Measurements from ENCODE around the gene SIGMAR1. TPM values are rescaled to one million over a fixed set of nuclear protein-coding genes. Genes with fewer than 3 reads are reported as not detected.

Gene SIGMAR1
- total RNA-seq, 2 donors from 2014 or later, result 26.7 to 57.1 TPM

DNA sequence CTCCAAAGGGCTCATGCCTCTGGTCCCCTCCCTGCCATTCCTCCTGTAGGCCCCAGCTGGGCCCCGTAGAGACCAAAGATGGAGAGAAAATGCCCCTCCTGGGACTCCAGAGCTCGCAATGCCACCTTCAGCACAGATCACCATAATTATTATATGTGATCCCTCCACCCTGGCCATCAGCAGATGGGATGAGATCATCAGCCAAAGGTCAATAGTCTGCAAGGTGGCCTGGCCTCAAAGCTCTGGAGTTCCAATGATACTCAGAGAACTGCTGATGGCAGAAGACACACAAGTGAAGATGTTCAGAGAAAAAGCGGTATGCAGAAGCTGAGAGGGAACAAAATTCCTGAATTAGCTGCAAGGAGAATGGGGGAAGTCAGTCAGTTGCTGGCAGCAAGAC lies 30.7 kb downstream of the SIGMAR1 start:
- Histone ChIP-seq H3K27ac (no peak overlapping the region), H3K4me3 (no peak overlapping the region), H3K9me3 (no peaks in the 10 kb centered on the region), H3K27me3 (no peaks in the 10 kb centered on the region), H3K4me1 (peaks cover 13% of the 10 kb centered on the region), H3K36me3 (replicated peaks in 1 of 2; ENCODE audit: insufficient read depth in 1 of 2, low read depth in 2 of 2) (no peaks in the 10 kb centered on the region)
- DNase-seq (no peak), ATAC-seq (no peak)
- 73 to 76% methylated on average over 3 of the region's 3 CpGs for WGBS, 2 donors
- intact Hi-C loops (cut with DNase I), result no loop called here
- TF ChIP-seq, protein P1, sequence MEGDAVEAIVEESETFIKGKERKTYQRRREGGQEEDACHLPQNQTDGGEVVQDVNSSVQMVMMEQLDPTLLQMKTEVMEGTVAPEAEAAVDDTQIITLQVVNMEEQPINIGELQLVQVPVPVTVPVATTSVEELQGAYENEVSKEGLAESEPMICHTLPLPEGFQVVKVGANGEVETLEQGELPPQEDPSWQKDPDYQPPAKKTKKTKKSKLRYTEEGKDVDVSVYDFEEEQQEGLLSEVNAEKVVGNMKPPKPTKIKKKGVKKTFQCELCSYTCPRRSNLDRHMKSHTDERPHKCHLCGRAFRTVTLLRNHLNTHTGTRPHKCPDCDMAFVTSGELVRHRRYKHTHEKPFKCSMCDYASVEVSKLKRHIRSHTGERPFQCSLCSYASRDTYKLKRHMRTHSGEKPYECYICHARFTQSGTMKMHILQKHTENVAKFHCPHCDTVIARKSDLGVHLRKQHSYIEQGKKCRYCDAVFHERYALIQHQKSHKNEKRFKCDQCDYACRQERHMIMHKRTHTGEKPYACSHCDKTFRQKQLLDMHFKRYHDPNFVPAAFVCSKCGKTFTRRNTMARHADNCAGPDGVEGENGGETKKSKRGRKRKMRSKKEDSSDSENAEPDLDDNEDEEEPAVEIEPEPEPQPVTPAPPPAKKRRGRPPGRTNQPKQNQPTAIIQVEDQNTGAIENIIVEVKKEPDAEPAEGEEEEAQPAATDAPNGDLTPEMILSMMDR (IDR thresholded peaks at IDR 0.05), result no peak
- TF ChIP-seq POLR2A (IDR thresholded peaks at IDR 0.05), result no peak

DNA sequence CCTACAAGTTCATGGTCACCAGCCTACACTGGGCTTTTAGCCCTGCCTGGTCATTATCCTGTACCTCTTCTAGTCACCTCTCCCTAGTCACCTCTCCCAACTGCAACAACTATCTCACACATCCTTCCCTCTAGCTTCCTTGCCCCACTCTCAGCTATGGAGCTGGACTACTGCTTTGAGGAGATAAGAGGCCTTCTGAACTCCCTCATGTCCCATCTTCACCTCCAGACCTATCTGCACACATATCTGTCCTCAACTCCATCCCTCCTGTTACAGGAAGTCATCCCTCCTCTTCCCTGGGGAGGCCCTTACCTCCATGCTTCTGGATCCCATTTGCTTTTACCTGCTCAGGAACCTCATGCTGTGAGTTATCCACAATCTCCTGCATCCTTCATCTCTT lies 31.4 kb downstream of the SIGMAR1 start:
- no peaks in the 10 kb centered on the region for H3K9me3 ChIP-seq
- H3K36me3 ChIP-seq (replicated peaks in 1 of 2; ENCODE audit: insufficient read depth in 1 of 2, low read depth in 2 of 2), result no peaks in the 10 kb centered on the region
- H3K4me1 ChIP-seq, result peaks cover 9% of the 10 kb centered on the region
- H3K4me3 ChIP-seq, result no peak overlapping the region
- no peak overlapping the region for H3K27ac ChIP-seq
- ATAC-seq, result no peak
- H3K27me3 ChIP-seq, result no peaks in the 10 kb centered on the region
- TF ChIP-seq, protein P1 (IDR thresholded peaks at IDR 0.05), result no peak
- no peak for TF ChIP-seq POLR2A (IDR thresholded peaks at IDR 0.05)
- DNase-seq, result no peak
- intact Hi-C loops (cut with DNase I), result no loop called here

DNA sequence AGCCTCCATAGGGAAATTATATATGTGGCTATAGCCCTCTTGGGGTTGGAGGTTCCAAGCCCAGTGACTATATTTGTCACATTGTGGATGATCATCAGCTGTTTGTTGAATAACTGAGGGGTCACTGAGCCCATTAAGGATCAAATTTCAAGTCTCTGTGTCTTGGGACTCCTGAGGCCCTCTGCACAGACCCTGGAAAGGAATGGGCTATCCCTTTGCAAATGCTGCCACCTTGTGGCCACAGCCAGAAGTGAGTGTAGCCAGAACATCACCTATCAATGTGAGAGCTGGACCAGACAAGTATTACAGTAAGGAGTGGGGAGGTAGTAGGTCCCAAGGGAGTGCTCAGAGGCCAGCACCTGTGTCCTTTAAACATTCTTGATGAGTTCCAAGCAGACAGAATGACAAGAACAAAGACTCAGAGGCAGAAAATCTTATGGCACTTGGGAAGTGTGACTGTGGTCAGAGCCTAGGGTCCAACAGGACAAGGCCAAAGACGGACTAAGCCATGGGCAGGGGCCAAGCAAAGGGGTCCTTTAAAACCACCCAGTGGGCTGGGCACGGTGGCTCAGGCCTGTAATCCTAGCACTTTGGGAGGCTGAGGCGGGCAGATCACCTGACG lies 33.9 kb downstream of the SIGMAR1 start:
- WGBS, 2 donors, result 54 to 55% methylated on average over 4 of the region's 4 CpGs
- Histone ChIP-seq H3K27me3 (no peaks in the 10 kb centered on the region), H3K27ac (no peak overlapping the region), H3K4me1 (no peaks in the 10 kb centered on the region), H3K4me3 (no peak overlapping the region), H3K36me3 (replicated peaks in 1 of 2; ENCODE audit: insufficient read depth in 1 of 2, low read depth in 2 of 2) (no peaks in the 10 kb centered on the region), H3K9me3 (no peaks in the 10 kb centered on the region)
- DNase-seq (peak; percentile 80 to 90 (median 83)), ATAC-seq (peak; percentile 90)
- TF ChIP-seq, protein P1 (IDR thresholded peaks at IDR 0.05), result peak; percentile 54 to 88 (median 83)
- TF ChIP-seq POLR2A (IDR thresholded peaks at IDR 0.05), result no peak
- intact Hi-C loops (cut with DNase I), result no loop called here

DNA sequence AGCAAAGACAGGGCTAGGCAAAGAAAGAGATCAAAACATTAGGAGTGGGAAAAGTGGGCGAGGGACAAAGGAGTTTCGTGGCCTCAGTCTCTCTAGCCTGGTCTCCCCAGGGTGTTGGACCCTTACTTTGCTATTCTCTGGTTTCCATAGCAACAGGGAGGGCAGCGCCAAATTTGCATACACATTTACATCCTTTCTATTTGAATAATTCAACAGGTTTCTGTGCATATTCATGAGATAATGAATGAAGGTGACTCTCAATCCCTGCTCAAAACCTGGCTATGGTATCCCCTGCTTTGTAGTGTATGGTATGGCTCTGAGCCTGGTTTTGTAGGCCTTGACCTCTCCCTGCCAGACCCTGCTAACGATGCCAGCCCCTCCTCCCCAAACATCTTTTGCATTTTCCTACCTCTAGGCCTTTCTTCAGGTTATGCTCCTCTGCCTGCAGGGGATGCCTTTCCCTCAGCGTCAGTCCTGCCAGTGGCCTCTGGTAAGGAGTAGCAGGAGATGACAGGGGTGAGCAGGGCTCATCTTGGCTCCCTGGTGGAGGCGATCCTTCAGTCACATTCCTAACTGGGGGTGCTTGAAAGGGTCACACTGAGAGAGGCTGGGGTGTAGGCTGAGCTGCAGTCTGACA lies 35.5 kb downstream of the SIGMAR1 start:
- Histone ChIP-seq H3K4me1 (no peaks in the 10 kb centered on the region), H3K9me3 (no peaks in the 10 kb centered on the region), H3K36me3 (replicated peaks in 1 of 2; ENCODE audit: insufficient read depth in 1 of 2, low read depth in 2 of 2) (no peaks in the 10 kb centered on the region), H3K27me3 (no peaks in the 10 kb centered on the region), H3K27ac (no peak overlapping the region), H3K4me3 (no peak overlapping the region)
- DNase-seq (no peak), ATAC-seq (no peak)
- 51 to 52% methylated on average over 6 of the region's 6 CpGs for WGBS, 2 donors
- intact Hi-C loops (cut with DNase I), result no loop called here
- no peak for TF ChIP-seq POLR2A (IDR thresholded peaks at IDR 0.05)
- TF ChIP-seq, protein P1 (IDR thresholded peaks at IDR 0.05), result no peak

DNA sequence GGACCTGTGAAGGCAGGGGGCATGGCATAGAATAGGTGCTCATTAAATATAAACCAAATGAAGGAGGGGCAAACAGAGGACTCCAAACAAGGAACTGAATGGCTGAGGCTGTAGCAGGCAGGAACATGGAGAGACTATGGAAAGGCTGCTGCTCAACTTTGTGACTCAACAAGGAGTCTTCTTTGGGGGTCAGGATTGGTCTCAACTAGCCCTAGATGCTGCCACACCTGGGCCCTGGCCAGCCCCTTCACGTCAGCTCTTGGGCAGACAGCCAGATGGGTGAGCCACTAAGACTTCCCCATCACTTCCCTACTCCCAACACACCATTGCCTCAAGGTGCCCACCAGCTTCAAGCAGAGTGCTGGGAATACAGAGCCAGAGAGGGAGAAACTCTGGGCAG lies 36.7 kb downstream of the SIGMAR1 start:
- no peak for TF ChIP-seq POLR2A (IDR thresholded peaks at IDR 0.05)
- TF ChIP-seq, protein P1 (IDR thresholded peaks at IDR 0.05), result no peak
- intact Hi-C loops (cut with DNase I), result no loop called here
- H3K4me1 ChIP-seq, result no peaks in the 10 kb centered on the region
- no peaks in the 10 kb centered on the region for H3K9me3 ChIP-seq
- no peak overlapping the region for H3K27ac ChIP-seq
- no peak overlapping the region for H3K4me3 ChIP-seq
- no peak for DNase-seq
- WGBS, 2 donors, result 0 to 14% methylated on average over 1 of the region's 1 CpG
- no peak for ATAC-seq
- no peaks in the 10 kb centered on the region for H3K27me3 ChIP-seq
- no peaks in the 10 kb centered on the region for H3K36me3 ChIP-seq (replicated peaks in 1 of 2; ENCODE audit: insufficient read depth in 1 of 2, low read depth in 2 of 2)
